Activated T-cell treated with anti-CD3 and anti-CD28 coated beads, Interleukin-2, amount 50 U/mL, for 48 hours (primary cell): Measurements from ENCODE around the gene HIKESHI.
"Not testable (repeated sequence)": the region's sequence is repeated elsewhere in the genome, so short reads cannot be mapped to it uniquely, and the experiment has no call there.

Experiments used
- DNase-seq, 2 experiments: peaks; one replicate each; pipeline ENCODE4 v3.0.0-alpha.2; 2020

HIKESHI gene

GRCh38 chr11:86294026-86294425 is 8.0 kb upstream of the HIKESHI start:
- no peak for DNase-seq

GRCh38 chr11:86301742-86302091 is 323 bp upstream of the HIKESHI start:
- DNase-seq: no peak

- no peak for DNase-seq
Measured at GRCh38 chr11:86303257-86303656, 1.2 kb downstream of the HIKESHI start.

DNA sequence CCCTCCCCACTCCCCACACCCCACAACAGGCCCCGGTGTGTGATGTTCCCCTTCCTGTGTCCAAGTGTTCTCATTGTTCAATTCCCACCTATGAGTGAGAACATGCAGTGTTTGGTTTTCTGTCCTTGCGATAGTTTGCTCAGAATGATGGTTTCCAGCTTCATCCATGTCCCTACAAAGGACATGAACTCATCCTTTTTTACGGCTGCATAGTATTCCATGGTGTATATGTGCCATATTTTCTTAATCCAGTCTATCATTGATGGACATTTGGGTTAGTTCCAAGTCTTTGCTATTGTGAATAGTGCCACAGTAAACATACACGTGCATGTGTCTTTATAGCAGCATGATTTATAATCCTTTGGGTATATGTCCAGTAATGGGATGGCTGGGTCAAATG is 6.7 kb downstream of the HIKESHI start:
- DNase-seq: not testable (repeated sequence)

DNA sequence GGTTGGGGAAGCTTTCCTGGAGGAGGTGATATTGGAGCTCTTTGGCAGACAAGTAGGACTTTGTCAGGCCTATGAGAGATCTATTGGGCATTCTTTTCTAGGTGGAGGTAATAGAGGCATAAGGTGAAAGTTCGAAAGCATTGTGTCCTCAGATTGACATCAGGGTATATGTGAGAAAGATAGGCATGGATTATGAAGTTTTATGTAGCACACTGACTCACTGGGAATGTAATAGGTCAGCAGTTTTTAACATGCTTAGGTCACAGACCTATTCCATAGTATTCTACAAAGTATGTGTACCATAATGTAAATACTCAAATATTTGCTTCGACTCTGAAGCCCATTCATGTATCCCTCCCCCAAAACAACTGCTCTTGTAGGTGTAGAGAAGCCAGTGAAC is 11.8 kb downstream of the HIKESHI start:
- DNase-seq: no peak

DNA sequence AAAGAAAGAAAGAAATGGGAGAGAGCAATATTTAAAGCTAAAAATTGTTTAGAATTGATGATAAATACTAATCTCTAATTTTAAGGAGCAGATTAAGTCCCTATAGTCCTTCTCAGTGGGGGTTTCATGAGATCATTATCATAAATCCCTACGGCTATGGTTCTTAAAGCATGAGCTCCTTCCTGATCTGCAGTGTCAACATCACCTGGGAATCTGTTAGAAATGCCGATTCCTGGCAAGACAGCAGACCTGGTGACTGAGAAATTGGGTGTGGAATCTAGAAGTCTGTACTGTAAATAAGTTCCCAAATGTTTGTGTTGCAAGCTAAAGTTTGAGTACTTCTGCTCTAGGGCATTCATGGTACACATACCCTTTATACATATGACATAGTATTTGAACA is 12.6 kb downstream of the HIKESHI start:
- DNase-seq: no peak

GRCh38 chr11:86335131-86335767 is 33.2 kb downstream of the HIKESHI start:
- DNase-seq: no peak

GRCh38 chr11:86337227-86337626 is 35.2 kb downstream of the HIKESHI start:
- no peak for DNase-seq

GRCh38 chr11:86341382-86341781 is 39.3 kb downstream of the HIKESHI start:
- DNase-seq: no peak

GRCh38 chr11:86346513-86346912 is 44.5 kb downstream of the HIKESHI start:
- no peak for DNase-seq

- no peak for DNase-seq
Measured at GRCh38 chr11:86355256-86355655, 53.2 kb downstream of the HIKESHI start.

DNA sequence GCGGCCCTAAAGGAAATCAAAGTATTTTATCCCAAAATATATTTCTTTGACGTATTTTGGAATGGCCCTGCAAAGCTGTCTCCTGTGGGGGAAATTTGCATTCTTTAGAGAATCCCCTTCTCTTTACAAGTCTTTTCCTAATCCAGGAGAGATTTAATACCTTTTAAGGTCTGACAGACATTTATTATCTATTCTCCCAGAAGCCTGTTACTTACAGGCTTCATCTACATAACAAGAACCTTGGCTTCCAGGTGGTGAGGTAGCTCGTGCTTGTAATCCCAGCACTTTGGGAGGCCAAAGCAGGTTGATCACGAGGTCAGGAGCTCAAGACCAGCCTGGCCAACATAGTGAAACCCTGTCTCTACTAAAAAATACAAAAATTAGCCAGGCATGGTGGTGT is 55.4 kb downstream of the HIKESHI start:
- not testable (repeated sequence) for DNase-seq

DNA sequence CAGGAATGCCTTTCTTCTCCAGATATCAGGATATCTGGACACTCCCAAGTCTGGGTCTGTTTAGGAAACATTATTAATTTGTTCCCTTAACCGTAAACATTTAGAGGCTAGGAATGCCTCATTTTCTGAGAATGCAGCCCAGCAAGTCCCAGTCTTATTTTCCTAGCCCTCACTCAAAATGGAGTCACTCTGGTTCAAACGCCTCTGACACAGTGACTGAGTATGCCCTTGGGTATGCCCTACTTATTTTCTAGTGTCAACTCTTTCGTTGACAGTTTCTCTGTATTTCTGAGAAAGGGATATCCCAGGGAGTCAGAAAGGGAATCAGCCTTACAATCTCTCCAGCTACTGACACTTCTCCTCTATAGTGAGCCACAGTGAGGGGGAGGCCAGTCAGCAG is 56.7 kb downstream of the HIKESHI start:
- DNase-seq: no peak

DNA sequence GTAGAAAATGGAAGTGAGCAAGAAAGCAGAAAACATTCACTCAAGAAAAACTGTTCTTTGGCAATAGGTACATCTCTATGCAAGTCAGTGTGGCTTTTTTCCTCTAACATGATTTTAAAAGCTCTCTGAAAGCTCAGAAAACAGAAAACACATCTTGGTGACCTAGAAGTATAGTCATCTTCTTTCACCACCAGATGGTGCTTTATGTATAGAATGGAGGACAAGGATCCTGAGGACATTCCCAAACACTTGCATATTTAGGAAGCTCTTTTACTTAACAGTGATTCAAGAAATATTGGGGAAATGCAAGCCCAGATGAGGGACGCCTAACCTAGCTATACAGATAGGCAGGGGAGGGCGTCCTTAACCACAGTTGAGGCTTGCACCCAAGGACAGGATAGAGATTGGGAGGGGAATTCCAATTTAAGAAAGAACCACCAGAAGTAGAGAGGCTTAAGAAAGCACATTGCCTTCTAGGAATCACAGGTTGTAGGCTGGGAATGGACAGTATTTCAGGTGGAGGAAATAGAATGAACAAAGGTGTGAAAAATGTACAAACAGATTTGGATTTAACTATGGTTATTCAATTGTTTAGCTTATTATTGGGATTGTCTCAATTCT is 58.8 kb downstream of the HIKESHI start:
- no peak for DNase-seq

DNA sequence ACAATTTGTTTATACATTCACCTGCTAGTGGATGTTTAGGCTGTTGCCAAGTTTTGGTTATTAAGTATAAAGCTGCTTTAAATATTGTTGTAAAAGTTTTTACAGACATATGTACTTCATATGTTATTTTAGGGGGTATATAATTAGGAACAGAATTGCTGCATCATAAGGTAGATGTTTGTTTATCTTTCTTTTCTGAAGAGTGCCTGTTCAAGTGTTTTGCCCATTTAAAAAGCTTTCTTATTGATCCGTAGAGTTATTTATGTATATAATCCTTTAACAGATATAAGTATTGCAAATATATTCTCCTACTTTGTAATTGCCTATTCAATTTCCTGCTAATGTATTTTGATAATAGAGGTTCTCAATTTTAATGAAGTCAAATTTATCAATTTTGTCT is 61.4 kb downstream of the HIKESHI start:
- DNase-seq: no peak

- DNase-seq: no peak
Measured at GRCh38 chr11:86365546-86365945, 63.5 kb downstream of the HIKESHI start.

DNA sequence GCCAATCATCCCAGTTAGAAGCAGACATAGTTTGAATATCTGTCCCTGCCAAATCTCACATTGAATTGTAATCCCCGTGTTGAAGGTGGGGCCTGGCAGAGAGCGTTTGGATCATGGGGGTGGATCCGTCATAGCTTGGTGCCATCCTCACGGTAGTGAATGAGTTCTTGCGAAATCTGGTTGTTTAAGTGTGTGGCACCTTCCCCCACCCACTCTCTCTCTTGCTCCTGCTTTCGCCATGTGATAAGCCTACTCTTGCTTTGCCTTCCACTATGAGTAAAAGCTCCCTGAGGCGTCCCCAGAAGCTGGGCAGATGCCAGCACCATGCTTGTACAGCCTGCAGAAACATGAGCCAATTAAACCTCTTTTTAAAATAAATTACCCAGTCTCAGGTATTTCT is 67.6 kb downstream of the HIKESHI start:
- DNase-seq: no peak

- no peak for DNase-seq
Measured at GRCh38 chr11:86370171-86370570, 68.1 kb downstream of the HIKESHI start.

DNA sequence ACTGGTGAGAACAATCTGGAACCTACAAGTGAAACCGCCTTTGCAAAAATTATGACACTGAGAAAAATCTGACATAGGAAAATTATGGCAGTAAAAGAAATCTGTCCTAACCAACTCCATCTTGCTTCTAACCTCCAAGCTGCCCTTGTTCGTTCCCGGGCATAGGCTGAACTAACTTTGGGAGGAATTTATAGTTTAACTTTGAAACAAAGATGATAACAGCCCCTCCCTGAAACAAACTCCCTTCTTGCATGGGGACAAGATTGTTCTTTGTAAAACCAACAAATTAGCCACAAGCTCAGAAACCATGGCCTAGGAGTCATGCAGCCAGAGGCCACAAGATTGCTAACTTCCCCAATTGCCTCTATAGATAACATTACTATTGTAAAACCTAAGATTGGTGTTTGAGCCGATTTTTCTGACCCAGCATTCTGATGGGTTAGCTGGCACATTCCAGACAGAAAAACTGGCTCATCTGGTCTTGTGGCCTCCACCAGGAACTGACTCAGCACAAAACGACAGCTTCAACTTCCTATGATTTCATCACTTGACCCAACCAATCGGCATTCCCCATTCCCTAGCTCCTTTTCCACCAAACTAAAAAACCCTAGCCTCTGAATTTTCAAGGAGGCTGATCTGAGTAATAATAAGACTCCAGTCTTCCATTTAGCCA is 69.0 kb downstream of the HIKESHI start:
- no peak for DNase-seq

- no peak for DNase-seq
Measured at GRCh38 chr11:86372041-86372440, 70.0 kb downstream of the HIKESHI start.

- DNase-seq: no peak
Measured at GRCh38 chr11:86372586-86372985, 70.5 kb downstream of the HIKESHI start.

DNA sequence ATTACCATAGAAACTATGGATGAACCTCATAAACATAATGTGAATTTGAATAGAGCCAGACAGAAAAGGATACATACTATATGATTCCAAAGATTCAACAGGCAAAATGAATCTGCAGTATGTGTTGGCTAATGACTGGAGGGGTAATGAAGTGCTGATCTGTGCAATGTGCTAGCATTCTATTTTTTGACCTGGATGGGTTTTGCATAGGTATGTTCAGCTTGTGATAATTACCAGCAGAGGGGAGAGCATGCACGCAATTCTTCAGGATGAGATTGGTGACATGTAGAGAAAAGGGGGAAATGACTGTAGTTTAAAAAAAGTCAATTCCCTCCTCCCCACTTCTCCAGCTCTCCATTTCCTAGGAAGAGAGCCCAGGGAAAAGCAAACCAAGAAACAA is 72.0 kb downstream of the HIKESHI start:
- no peak for DNase-seq

- DNase-seq: no peak
Measured at GRCh38 chr11:86374586-86374985, 72.5 kb downstream of the HIKESHI start, which contains the start of gene CCDC81. Gene CCDC81, plus strand, starts transcription at chr11:86374887. Its CDS starts 277 bp downstream, at chr11:86375164.

DNA sequence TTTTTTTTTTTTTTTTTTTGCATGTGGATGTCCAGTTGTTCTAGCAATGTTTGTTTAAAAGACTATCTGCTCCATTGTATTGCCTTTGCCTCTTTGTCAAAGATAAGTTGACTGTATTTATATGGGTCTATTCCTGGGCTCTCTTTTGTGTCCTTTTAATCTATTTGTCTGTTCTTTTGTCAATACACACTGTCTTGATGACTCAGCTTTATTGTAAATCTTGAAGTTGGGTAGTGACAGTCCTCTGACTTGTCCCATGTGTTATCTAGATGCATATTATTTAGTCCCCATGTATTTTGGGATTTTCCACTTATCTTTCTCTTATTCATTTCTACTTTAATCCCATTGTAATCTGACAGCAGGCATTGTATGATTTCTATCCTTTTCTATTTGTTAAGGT is 75.9 kb downstream of the HIKESHI start:
- no peak for DNase-seq
